Lung (tissue), 12 donors: ENCODE data around the gene FAM200B. TPM values are rescaled to one million over a fixed set of nuclear protein-coding genes. Genes with fewer than 3 reads are reported as not detected.

Experiments
- ATAC-seq: fragments of 200-7000 bp; cut with Tn5 transposase; one replicate; pipeline ENCODE4 v1.9.1; 2020; ENCODE audit warnings: moderate number of reproducible peaks; ENCODE audit not compliant: insufficient read depth, low FRiP score
- DNase-seq, 3 donors: peaks; one replicate each; pipeline ENCODE4 v3.0.0-alpha.2; 2013 to 2017
- H3K27ac ChIP-seq, 2 donors: one replicate each; pipeline ENCODE4 v1.5.1; 2013; ENCODE audit warnings: mild to moderate bottlenecking in 2 of 2, moderate library complexity in 2 of 2, control low read depth in 1 of 2, inconsistent platforms in 1 of 2, low read depth in 1 of 2, low read length in 1 of 2
- H3K27me3 ChIP-seq, 3 donors: one replicate each; pipeline ENCODE4 v1.5.1; 2013; ENCODE audit warnings: low read length in 2 of 3; ENCODE audit not compliant: control insufficient read depth in 3 of 3, insufficient read depth in 3 of 3
- H3K36me3 ChIP-seq, 4 donors: one replicate each; pipeline ENCODE4 v1.5.1; 2013; ENCODE audit warnings: low read length in 4 of 4, mild to moderate bottlenecking in 1 of 4, moderate library complexity in 1 of 4; ENCODE audit not compliant: control insufficient read depth in 4 of 4, insufficient read depth in 4 of 4
- H3K4me1 ChIP-seq, 5 donors: one replicate each; pipeline ENCODE4 v1.5.1; 2013; ENCODE audit warnings: low read length in 5 of 5, mild to moderate bottlenecking in 2 of 5, moderate library complexity in 1 of 5; ENCODE audit not compliant: control insufficient read depth in 5 of 5, insufficient read depth in 5 of 5
- H3K4me3 ChIP-seq: one replicate; pipeline ENCODE4 v1.5.1; 2013; ENCODE audit warnings: mild to moderate bottlenecking, control low read depth, moderate library complexity
- H3K9ac ChIP-seq, 2 donors: one replicate each; pipeline ENCODE4 v1.5.1; 2013; ENCODE audit warnings: low read length in 2 of 2, control low read depth in 1 of 2; ENCODE audit not compliant: insufficient read depth in 1 of 2
- H3K9me3 ChIP-seq, 4 donors: one replicate each; pipeline ENCODE4 v1.5.1; 2013; ENCODE audit warnings: low read length in 3 of 4, mild to moderate bottlenecking in 1 of 4, moderate library complexity in 1 of 4; ENCODE audit not compliant: control insufficient read depth in 4 of 4, insufficient read depth in 3 of 4
- WGBS, 2 donors: extraction: QIAGEN DNeasy Blood & Tissue Kit; methylation state at CpG; one replicate each; pipeline ENCODE4 v1.1.7; 2013; 5-methylcytosine and 5-hydroxymethylcytosine counted together
- polyA plus RNA-seq, 2 donors: library from polyadenylated mRNA; stranded (reverse); fragments of 200-250 nt; gene quantifications; one replicate each; pipeline ENCODE4 v1.2.1, GENCODE V29; 2013
- total RNA-seq, 2 donors: library from RNA; depleted of rRNA in 1 of 2; stranded (reverse); fragments of >200 nt in 1 of 2; gene quantifications; one replicate each; pipeline ENCODE4 v1.2.1, GENCODE V29; 2014 to 2021
- TF ChIP-seq, protein P1 (sequence below): IDR thresholded peaks from 2 replicates; pipeline ENCODE4 v1.5.1; 2012; ENCODE audit warnings: mild to moderate bottlenecking; ENCODE audit errors: control extremely low read depth, extremely low read depth
- donor health status: control.
- donor health status: control.
- donor health status: Bipolar disorder and iron deficiency.
- donor health status: healthy.
- donor health status: DM: yes; HTN: yes; CAD: no.

Gene FAM200B
- total and polyA plus RNA-seq, 4 donors = 19.3 to 56.0 (median 27.2) TPM

GRCh38 chr4:15673337-15673736 lies 8.3 kb upstream of the FAM200B start:
- Histone ChIP-seq H3K9me3 (no peaks in the 10 kb centered on the region), H3K9ac (no peak overlapping the region), H3K27ac (no peak overlapping the region), H3K4me1 (peaks cover 0 to 3% (median 0%) of the 10 kb centered on the region in 5 donors), H3K36me3 (no peaks in the 10 kb centered on the region), H3K27me3 (no peaks in the 10 kb centered on the region), H3K4me3 (no peak overlapping the region)
- TF ChIP-seq, protein P1, sequence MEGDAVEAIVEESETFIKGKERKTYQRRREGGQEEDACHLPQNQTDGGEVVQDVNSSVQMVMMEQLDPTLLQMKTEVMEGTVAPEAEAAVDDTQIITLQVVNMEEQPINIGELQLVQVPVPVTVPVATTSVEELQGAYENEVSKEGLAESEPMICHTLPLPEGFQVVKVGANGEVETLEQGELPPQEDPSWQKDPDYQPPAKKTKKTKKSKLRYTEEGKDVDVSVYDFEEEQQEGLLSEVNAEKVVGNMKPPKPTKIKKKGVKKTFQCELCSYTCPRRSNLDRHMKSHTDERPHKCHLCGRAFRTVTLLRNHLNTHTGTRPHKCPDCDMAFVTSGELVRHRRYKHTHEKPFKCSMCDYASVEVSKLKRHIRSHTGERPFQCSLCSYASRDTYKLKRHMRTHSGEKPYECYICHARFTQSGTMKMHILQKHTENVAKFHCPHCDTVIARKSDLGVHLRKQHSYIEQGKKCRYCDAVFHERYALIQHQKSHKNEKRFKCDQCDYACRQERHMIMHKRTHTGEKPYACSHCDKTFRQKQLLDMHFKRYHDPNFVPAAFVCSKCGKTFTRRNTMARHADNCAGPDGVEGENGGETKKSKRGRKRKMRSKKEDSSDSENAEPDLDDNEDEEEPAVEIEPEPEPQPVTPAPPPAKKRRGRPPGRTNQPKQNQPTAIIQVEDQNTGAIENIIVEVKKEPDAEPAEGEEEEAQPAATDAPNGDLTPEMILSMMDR = no peak
- no peak for ATAC-seq
- DNase-seq = no peak
- WGBS, 2 donors = 87 to 100% methylated on average over 1 of the region's 1 CpG

- no peak for DNase-seq
- Histone ChIP-seq H3K4me3 (no peak overlapping the region), H3K27me3 (no peaks in the 10 kb centered on the region), H3K27ac (no peak overlapping the region), H3K4me1 (peaks cover 0 to 3% (median 0%) of the 10 kb centered on the region in 5 donors), H3K36me3 (no peaks in the 10 kb centered on the region), H3K9ac (no peak overlapping the region), H3K9me3 (no peaks in the 10 kb centered on the region)
- TF ChIP-seq, protein P1 = no peak
- no peak for ATAC-seq
- WGBS, 2 donors = 60 to 73% methylated on average over 2 of the region's 2 CpGs
Observed at GRCh38 chr4:15674046-15674445, 7.6 kb upstream of the FAM200B start.

DNA sequence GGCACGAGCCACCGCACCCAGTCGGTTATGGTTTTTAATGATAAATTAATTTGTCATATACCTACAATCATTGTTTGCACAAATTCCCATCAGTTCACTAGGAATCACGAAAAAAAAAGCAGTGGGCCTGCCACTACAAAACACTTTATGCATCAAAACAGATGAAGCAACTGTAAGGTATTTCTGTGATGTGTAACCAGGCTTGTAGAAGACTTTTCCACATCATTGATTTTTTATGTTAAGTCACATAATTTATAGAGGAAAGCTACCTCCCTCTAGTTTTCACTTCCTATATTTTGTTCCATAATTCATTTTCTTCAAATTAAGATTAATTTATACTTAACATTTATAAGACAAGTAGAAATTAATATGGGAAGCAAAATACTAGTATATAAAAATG lies 6.7 kb upstream of the FAM200B start:
- ATAC-seq (no peak), DNase-seq (no peak)
- H3K27me3 ChIP-seq = no peaks in the 10 kb centered on the region
- no peak overlapping the region for H3K9ac ChIP-seq
- H3K4me3 ChIP-seq = no peak overlapping the region
- no peaks in the 10 kb centered on the region for H3K36me3 ChIP-seq
- no peak overlapping the region for H3K27ac ChIP-seq
- no peaks in the 10 kb centered on the region for H3K9me3 ChIP-seq
- TF ChIP-seq, protein P1 = no peak
- WGBS, 2 donors = 97% methylated on average over 4 of the region's 4 CpGs
- H3K4me1 ChIP-seq = peaks cover 0 to 8% (median 0%) of the 10 kb centered on the region in 5 donors

GRCh38 chr4:15675356-15675755 lies 6.3 kb upstream of the FAM200B start:
- H3K36me3 ChIP-seq = no peaks in the 10 kb centered on the region
- H3K27me3 ChIP-seq = no peaks in the 10 kb centered on the region
- TF ChIP-seq, protein P1 = no peak
- H3K9me3 ChIP-seq = no peaks in the 10 kb centered on the region
- H3K4me3 ChIP-seq = no peak overlapping the region
- H3K9ac ChIP-seq = no peak overlapping the region
- ATAC-seq (no peak), DNase-seq (no peak)
- H3K27ac ChIP-seq = no peak overlapping the region
- 59 to 84% methylated on average over 3 of the region's 3 CpGs for WGBS, 2 donors
- H3K4me1 ChIP-seq = peaks cover 0 to 12% (median 0%) of the 10 kb centered on the region in 5 donors
